ENCODE results near the gene LRRC15.

Gene LRRC15

DNA sequence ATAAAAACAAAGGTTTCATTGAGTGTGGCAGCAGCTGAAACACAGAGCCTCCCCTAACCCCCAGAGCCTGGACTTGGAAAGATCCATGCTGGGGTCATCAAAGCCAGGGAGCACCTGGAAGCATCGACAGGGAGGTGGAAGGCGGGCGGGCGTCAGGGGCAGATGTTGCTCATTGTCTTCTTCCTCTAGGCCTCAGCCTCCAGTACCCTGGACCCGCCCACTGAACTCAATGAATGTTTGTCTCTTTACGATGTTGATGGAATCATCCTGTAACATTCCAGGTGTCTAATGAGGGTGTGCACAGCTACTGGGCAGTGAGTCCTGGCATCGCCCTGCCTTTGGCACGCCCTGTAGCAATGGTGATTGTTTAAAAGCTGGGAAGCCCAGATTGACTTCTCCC, 19.7 kb upstream of the LRRC15 start:
- Histone ChIP-seq H3K4me3 (ENCODE audit: insufficient read depth, low read length, poor library complexity, severe bottlenecking) (no peak overlapping the region), H3K79me2 (ENCODE audit: insufficient read depth, low read length) (no peaks in the 10 kb centered on the region)

DNA sequence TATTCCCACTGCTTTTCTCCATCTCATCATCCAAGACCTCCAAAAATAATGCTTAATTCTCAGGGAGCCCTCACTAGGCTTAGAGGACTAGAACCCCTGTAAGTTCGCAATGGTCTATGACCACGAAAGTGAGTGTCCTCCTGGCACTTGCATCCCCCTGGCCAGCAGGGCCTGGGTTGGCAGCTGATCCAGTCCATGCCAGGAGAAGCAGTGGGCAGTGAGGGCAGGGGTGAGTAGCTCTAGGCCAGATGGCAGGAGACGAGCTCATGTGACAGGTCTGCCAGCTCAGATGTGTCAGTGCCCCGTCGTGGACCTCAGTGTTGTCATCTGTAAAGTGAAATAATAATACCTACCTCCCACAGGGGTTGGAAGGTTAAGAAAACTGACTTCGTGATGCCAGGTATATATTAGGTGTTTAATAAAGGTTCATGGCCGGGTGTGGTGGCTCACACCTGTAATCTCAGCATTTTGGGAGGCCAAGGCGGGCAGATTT, 18.4 kb upstream of the LRRC15 start:
- no peaks in the 10 kb centered on the region for H4K20me1 ChIP-seq (ENCODE audit: low read depth, low read length)
- H3K9ac ChIP-seq (ENCODE audit: low read length) = no peak overlapping the region
- no peaks in the 10 kb centered on the region for H3F3A ChIP-seq (ENCODE audit: insufficient read depth)
- no peaks in the 10 kb centered on the region for H3K9me2 ChIP-seq (replicated peaks; ENCODE audit: insufficient read depth, low read length)
- no peaks in the 10 kb centered on the region for H3K27me3 ChIP-seq (ENCODE audit: low read length)
- no peak overlapping the region for H3K4me3 ChIP-seq (ENCODE audit: insufficient read depth, low read length, poor library complexity, severe bottlenecking)
- H2AFZ ChIP-seq (ENCODE audit: low read depth, low read length, severe bottlenecking) = no peak overlapping the region
- H3K4me2 ChIP-seq (ENCODE audit: low read depth, low read length, poor library complexity, severe bottlenecking) = no peak overlapping the region
- no peaks in the 10 kb centered on the region for H3K36me3 ChIP-seq (ENCODE audit: low read length)
- TF ChIP-seq CTCF (IDR thresholded peaks at IDR 0.05; ENCODE audit: insufficient read depth, low read length, poor library complexity, severe bottlenecking) = no peak
- TF ChIP-seq EZH2phosphoT487 (conservative IDR thresholded peaks at IDR 0.05; ENCODE audit: low read length) = no peak
- no peak overlapping the region for H3K27ac ChIP-seq (ENCODE audit: low read depth, low read length)
- 0 out of 2 replicates have a peak, but pooled peaks cover 3% of the 10 kb centered on the region for H3K9me3 ChIP-seq (ENCODE audit: insufficient read depth, low read length)
- no peaks in the 10 kb centered on the region for H3K79me2 ChIP-seq (ENCODE audit: insufficient read depth, low read length)

More for the DNA sequence above, 19.7 kb upstream of the LRRC15 start:
- Histone ChIP-seq H3K27me3 (ENCODE audit: low read length) (no peaks in the 10 kb centered on the region), H3K36me3 (ENCODE audit: low read length) (no peaks in the 10 kb centered on the region), H3F3A (ENCODE audit: insufficient read depth) (no peaks in the 10 kb centered on the region), H3K4me2 (ENCODE audit: low read depth, low read length, poor library complexity, severe bottlenecking) (no peak overlapping the region), H4K20me1 (ENCODE audit: low read depth, low read length) (no peaks in the 10 kb centered on the region), H3K9ac (ENCODE audit: low read length) (no peak overlapping the region), H3K27ac (ENCODE audit: low read depth, low read length) (no peak overlapping the region), H3K9me3 (ENCODE audit: insufficient read depth, low read length) (0 out of 2 replicates have a peak, but pooled peaks cover 3% of the 10 kb centered on the region), H3K9me2 (replicated peaks; ENCODE audit: insufficient read depth, low read length) (no peaks in the 10 kb centered on the region), H2AFZ (ENCODE audit: low read depth, low read length, severe bottlenecking) (no peak overlapping the region)
- TF ChIP-seq EZH2phosphoT487 (conservative IDR thresholded peaks at IDR 0.05; ENCODE audit: low read length) (no peak), CTCF (IDR thresholded peaks at IDR 0.05; ENCODE audit: insufficient read depth, low read length, poor library complexity, severe bottlenecking) (no peak)

GRCh38 chr3:194387276-194387675, 17.7 kb upstream of the LRRC15 start:
- H2AFZ ChIP-seq (ENCODE audit: low read depth, low read length, severe bottlenecking) = no peak overlapping the region
- no peak overlapping the region for H3K27ac ChIP-seq (ENCODE audit: low read depth, low read length)
- TF ChIP-seq EZH2phosphoT487 (conservative IDR thresholded peaks at IDR 0.05; ENCODE audit: low read length) = no peak
- 0 out of 2 replicates have a peak, but pooled peaks cover 3% of the 10 kb centered on the region for H3K9me3 ChIP-seq (ENCODE audit: insufficient read depth, low read length)
- H3K79me2 ChIP-seq (ENCODE audit: insufficient read depth, low read length) = no peaks in the 10 kb centered on the region
- no peaks in the 10 kb centered on the region for H4K20me1 ChIP-seq (ENCODE audit: low read depth, low read length)
- H3K4me3 ChIP-seq (ENCODE audit: insufficient read depth, low read length, poor library complexity, severe bottlenecking) = no peak overlapping the region
- H3K9me2 ChIP-seq (replicated peaks; ENCODE audit: insufficient read depth, low read length) = no peaks in the 10 kb centered on the region
- no peak overlapping the region for H3K9ac ChIP-seq (ENCODE audit: low read length)
- no peaks in the 10 kb centered on the region for H3K36me3 ChIP-seq (ENCODE audit: low read length)
- no peak overlapping the region for H3K4me2 ChIP-seq (ENCODE audit: low read depth, low read length, poor library complexity, severe bottlenecking)
- H3K27me3 ChIP-seq (ENCODE audit: low read length) = no peaks in the 10 kb centered on the region
- no peaks in the 10 kb centered on the region for H3F3A ChIP-seq (ENCODE audit: insufficient read depth)

DNA sequence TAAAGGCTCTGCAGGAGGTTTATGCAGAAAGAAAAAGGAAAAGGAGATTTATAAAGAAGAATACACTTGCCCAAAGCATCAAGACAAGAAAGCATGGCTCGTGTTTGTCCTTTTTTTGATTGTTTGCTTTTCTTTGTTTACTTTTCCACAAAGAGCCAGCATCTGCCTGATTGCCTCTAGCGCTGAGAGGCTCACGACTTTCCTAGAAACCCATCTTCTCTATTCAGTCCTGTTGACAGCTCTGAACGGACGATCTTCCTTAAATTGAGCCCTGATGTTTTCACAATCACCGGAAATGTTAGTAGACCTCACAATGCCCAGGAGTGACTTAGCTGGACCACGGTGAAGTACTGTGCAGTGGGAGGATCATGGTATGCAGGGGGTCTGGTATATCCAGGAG, 17.1 kb upstream of the LRRC15 start:
- TF ChIP-seq EZH2phosphoT487 (conservative IDR thresholded peaks at IDR 0.05; ENCODE audit: low read length) (no peak), CTCF (IDR thresholded peaks at IDR 0.05; ENCODE audit: insufficient read depth, low read length, poor library complexity, severe bottlenecking) (no peak)

More for the DNA sequence above, 17.1 kb upstream of the LRRC15 start:
- Histone ChIP-seq H3K27me3 (ENCODE audit: low read length) (no peaks in the 10 kb centered on the region), H3K4me2 (ENCODE audit: low read depth, low read length, poor library complexity, severe bottlenecking) (no peak overlapping the region), H3K9ac (ENCODE audit: low read length) (no peak overlapping the region), H3K9me3 (ENCODE audit: insufficient read depth, low read length) (0 out of 2 replicates have a peak, but pooled peaks cover 3% of the 10 kb centered on the region), H4K20me1 (ENCODE audit: low read depth, low read length) (no peaks in the 10 kb centered on the region), H3K4me3 (ENCODE audit: insufficient read depth, low read length, poor library complexity, severe bottlenecking) (no peak overlapping the region), H3K9me2 (replicated peaks; ENCODE audit: insufficient read depth, low read length) (no peaks in the 10 kb centered on the region), H2AFZ (ENCODE audit: low read depth, low read length, severe bottlenecking) (no peak overlapping the region), H3K36me3 (ENCODE audit: low read length) (no peaks in the 10 kb centered on the region), H3K79me2 (ENCODE audit: insufficient read depth, low read length) (no peaks in the 10 kb centered on the region), H3K27ac (ENCODE audit: low read depth, low read length) (no peak overlapping the region), H3F3A (ENCODE audit: insufficient read depth) (no peaks in the 10 kb centered on the region)
